Pancreas (tissue), 10 donors: ENCODE measurements around the gene C8G. TPM values are rescaled to one million over a fixed set of nuclear protein-coding genes. Genes with fewer than 3 reads are reported as not detected.
A peak's percentile ranks its signal among the peaks of the same experiment; 100 is the strongest.

Source experiments
- ATAC-seq, 4 donors: fragments of 200-7000 bp; cut with Tn5 transposase; one replicate each; pipeline versions ENCODE4 v1.8.0 to v1.9.1; 2020; ENCODE audit warnings: mild to moderate bottlenecking in 4 of 4, moderate library complexity in 4 of 4
- DNase-seq, 6 donors: peaks; one replicate each; pipeline ENCODE4 v3.0.0-alpha.2; 2020
- FAIRE-seq: peaks from 2 replicates; lab custom pipeline; 2012; peaks lifted over from hg19 to GRCh38; lab: Jason Lieb, UNC
- H3K27ac ChIP-seq, 4 donors: fragments of 200-600 bp; sonication (generic); 1 replicate in 3 of 4; 2 replicates in 1 of 4; pipeline versions ENCODE4 v1.5.0 to v1.8.0; 2020
- H3K27me3 ChIP-seq, 4 donors: fragments of 200-600 bp; one replicate each; pipeline ENCODE4 v1.8.0; 2021
- H3K36me3 ChIP-seq, 3 donors: fragments of 200-600 bp; sonication (generic) in 1 of 3; one replicate each; pipeline versions ENCODE4 v1.5.0 to v1.8.0; 2020 to 2021
- H3K4me1 ChIP-seq, 3 donors: fragments of 200-600 bp; one replicate each; pipeline ENCODE4 v1.8.0; 2021
- H3K4me3 ChIP-seq, 4 donors: fragments of 200-600 bp; sonication (generic) in 2 of 4; one replicate each; pipeline versions ENCODE4 v1.5.0 to v1.8.0; 2020 to 2021
- H3K9me3 ChIP-seq, 4 donors: fragments of 200-600 bp; one replicate each; pipeline ENCODE4 v1.8.0; 2021
- WGBS, 2 donors: extraction: QIAGEN DNeasy Blood & Tissue Kit; methylation state at CpG; one replicate each; pipeline ENCODE4 v1.1.7; 2013; 5-methylcytosine and 5-hydroxymethylcytosine counted together
- intact Hi-C, 3 donors: fragments of 100-400 bp; cut with DNase I; formaldehyde crosslinking; loops; one replicate each; pipeline versions ENCODE4 v1.11.1 to v1.14.2; 2022
- polyA plus RNA-seq, 2 donors: library from polyadenylated mRNA; stranded (reverse); fragments of 200-250 nt; gene quantifications; one replicate each; pipeline ENCODE4 v1.2.3, GENCODE V29; 2013
- total RNA-seq, 6 donors: library from RNA; stranded (reverse); fragmentation: NEBNext Ultra II Directional in 4 of 6; extraction: Animal tissue kit (Norgen Biotek cat#: 25700) in 4 of 6; gene quantifications; one replicate each; pipeline versions ENCODE4 v1.2.1 to v1.2.4, GENCODE V29; 2021 to 2023
- TF ChIP-seq, protein P1 (sequence below), 4 donors: fragments of 200-600 bp; sonication (generic) in 3 of 4; IDR thresholded peaks; one replicate each; pipeline versions ENCODE4 v1.5.0 to v1.8.0; 2021; ENCODE audit warnings: antibody characterized with exemption in 4 of 4
- donor health status: healthy with polysubstance abuse.
- donor health status: DM: no; HTN: no; CAD: no; lungs with moderate emphysema.
- donor health status: DM: no; HTN: no; CAD: no.
- donor health status: control.
- donor health status: control.
- donor health status: Bipolar disorder and iron deficiency.
- donor health status: DM: yes; HTN: yes; CAD: no.
- donor health status: DM: no; HTN: no; CAD: no.
- donor health status: DM: no; HTN: no; CAD: no.
- donor health status: DM: yes; HTN: yes; CAD: no.

Gene C8G
- total and polyA plus RNA-seq, 8 donors = 0.24 to 5.0 (median 0.84) TPM; not detected in 1

DNA sequence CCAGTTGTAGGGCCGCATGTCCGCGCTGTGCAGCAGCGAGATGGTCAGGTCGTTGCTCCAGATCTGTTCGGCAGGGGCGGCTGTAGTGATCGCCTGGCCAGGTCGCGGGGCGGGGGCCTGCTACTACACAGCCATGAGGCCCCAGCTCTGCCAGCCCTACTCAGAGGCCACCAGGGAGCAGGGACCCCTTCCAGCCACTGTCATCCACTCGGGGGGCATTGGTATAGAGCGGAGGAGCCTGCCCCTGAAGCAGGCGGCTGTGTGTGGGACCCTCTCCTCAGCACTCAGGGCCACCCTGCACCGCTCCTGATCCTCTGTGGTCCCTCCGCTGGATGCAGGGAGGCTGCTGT, 2.2 kb upstream of the C8G start:
- FAIRE-seq = no peak
- DNase-seq = peak in 3 of 6 donors; percentile 49 to 78 (median 57)
- peak overlapping the region in 1 of 4 donors; percentile 87 for H3K4me3 ChIP-seq
- WGBS, 2 donors = 90 to 93% methylated on average over 15 to 16 of the region's 16 CpGs
- H3K27ac ChIP-seq = no peak overlapping the region
- ATAC-seq = no peak
- H3K27me3 ChIP-seq = no peaks in the 10 kb centered on the region
- intact Hi-C loops = loop anchor here in 1 of 3 donors (10.0 kb wide), 2 partner anchors 98 to 148 kb away; partner anchors contain the start of genes AJM1, CCDC183, PHPT1 and TMEM141
- peaks cover 7 to 31% (median 25%) of the 10 kb centered on the region in 3 donors for H3K36me3 ChIP-seq
- TF ChIP-seq, protein P1, sequence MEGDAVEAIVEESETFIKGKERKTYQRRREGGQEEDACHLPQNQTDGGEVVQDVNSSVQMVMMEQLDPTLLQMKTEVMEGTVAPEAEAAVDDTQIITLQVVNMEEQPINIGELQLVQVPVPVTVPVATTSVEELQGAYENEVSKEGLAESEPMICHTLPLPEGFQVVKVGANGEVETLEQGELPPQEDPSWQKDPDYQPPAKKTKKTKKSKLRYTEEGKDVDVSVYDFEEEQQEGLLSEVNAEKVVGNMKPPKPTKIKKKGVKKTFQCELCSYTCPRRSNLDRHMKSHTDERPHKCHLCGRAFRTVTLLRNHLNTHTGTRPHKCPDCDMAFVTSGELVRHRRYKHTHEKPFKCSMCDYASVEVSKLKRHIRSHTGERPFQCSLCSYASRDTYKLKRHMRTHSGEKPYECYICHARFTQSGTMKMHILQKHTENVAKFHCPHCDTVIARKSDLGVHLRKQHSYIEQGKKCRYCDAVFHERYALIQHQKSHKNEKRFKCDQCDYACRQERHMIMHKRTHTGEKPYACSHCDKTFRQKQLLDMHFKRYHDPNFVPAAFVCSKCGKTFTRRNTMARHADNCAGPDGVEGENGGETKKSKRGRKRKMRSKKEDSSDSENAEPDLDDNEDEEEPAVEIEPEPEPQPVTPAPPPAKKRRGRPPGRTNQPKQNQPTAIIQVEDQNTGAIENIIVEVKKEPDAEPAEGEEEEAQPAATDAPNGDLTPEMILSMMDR (IDR thresholded peaks at IDR 0.05) = no peak
- H3K4me1 ChIP-seq = no peaks in the 10 kb centered on the region
- H3K9me3 ChIP-seq = no peaks in the 10 kb centered on the region

DNA sequence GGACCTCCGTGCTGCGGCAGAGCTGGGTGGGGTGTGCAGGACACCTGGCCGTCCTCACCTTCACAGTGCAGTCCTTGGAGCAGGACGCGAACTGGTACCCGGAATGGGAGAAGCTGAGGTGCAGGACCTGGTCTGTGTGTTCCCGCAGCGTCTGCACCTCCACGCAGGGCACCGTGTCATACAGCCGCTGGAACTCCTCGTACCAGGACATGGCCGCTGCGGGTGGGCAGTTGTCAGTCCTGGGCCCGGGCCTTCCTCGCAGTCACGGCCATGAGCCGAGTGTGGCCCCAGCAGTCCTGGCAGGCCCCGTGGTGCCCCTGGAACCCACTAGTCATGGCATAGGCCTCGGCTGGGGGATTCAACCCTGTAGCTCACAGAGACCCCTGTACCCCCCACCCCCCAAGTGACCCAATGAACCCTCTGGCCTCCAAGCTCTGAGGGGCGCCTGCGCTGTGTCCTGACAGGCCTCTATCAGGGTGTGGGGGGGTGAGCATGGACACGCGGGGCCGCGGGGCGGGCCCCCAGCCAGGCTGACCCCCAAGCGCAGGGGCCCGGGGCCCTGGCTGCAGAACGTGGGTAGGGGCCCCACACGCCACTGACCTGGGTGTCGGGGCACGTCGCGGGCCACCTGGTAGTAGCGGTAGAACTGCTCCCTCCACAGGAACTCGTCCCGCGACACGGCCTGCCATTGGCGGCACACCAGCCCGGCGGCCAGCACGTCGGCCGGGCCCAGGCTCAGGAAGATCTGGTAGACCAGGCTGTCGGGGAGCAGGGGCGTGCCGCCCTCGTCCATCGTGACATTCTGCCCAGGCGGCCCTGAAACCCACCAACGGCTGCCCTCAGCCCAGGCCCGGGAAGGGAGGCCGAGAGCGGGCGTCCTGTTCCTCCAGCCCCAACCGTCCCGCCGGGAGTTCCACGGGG, 1.5 kb upstream of the C8G start:
- TF ChIP-seq, protein P1 (IDR thresholded peaks at IDR 0.05) = no peak
- Histone ChIP-seq H3K27me3 (no peaks in the 10 kb centered on the region), H3K27ac (peak overlapping the region; percentile 35 to 75 (median 69)), H3K4me3 (peak overlapping the region; percentile 85 to 92 (median 88)), H3K4me1 (peaks cover 0 to 3% (median 0%) of the 10 kb centered on the region in 3 donors), H3K9me3 (no peaks in the 10 kb centered on the region), H3K36me3 (peaks cover 7 to 31% (median 25%) of the 10 kb centered on the region in 3 donors)
- FAIRE-seq (no peak), DNase-seq (peak; percentile 44 to 92 (median 68)), ATAC-seq (peak; percentile 1 to 24 (median 5))
- WGBS, 2 donors = 13 to 16% methylated on average over 49 to 61 of the region's 61 CpGs
- intact Hi-C loops = loop anchor here in 1 of 3 donors (10.0 kb wide), 2 partner anchors 99 to 149 kb away; partner anchors contain the start of genes AJM1, CCDC183, PHPT1 and TMEM141

DNA sequence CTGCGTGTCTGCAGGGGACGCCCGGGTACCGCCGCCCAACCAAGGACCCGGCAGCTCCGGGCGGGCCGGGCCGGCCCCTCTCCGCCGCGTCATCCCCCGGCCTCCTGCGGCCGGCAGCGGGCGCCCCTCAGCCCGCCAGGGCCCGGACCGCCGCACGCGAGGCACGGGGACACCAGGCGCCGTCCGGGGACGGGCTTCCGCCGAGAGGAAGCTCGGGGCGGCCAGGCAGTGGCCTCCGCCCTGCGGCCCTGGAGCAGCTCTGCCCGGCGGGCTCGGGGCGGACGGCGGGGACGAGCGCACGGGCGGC, 878 bp upstream of the C8G start:
- Histone ChIP-seq H3K36me3 (peaks cover 7 to 31% (median 25%) of the 10 kb centered on the region in 3 donors), H3K27ac (peak overlapping the region; percentile 35 to 75 (median 69)), H3K27me3 (no peaks in the 10 kb centered on the region), H3K4me1 (peaks cover 0 to 8% (median 0%) of the 10 kb centered on the region in 3 donors), H3K9me3 (no peaks in the 10 kb centered on the region), H3K4me3 (peak overlapping the region; percentile 85 to 92 (median 88))
- ATAC-seq (peak; percentile 15 to 52 (median 28)), DNase-seq (peak in 1 of 6 donors; percentile 87), FAIRE-seq (no peak)
- intact Hi-C loops = loop anchor here in 1 of 3 donors (10.0 kb wide), 2 partner anchors 99 to 149 kb away; partner anchors contain the start of genes AJM1, CCDC183, PHPT1 and TMEM141
- TF ChIP-seq, protein P1 (IDR thresholded peaks at IDR 0.05) = no peak
- 0% methylated on average over 34 to 45 of the region's 45 CpGs for WGBS, 2 donors

DNA sequence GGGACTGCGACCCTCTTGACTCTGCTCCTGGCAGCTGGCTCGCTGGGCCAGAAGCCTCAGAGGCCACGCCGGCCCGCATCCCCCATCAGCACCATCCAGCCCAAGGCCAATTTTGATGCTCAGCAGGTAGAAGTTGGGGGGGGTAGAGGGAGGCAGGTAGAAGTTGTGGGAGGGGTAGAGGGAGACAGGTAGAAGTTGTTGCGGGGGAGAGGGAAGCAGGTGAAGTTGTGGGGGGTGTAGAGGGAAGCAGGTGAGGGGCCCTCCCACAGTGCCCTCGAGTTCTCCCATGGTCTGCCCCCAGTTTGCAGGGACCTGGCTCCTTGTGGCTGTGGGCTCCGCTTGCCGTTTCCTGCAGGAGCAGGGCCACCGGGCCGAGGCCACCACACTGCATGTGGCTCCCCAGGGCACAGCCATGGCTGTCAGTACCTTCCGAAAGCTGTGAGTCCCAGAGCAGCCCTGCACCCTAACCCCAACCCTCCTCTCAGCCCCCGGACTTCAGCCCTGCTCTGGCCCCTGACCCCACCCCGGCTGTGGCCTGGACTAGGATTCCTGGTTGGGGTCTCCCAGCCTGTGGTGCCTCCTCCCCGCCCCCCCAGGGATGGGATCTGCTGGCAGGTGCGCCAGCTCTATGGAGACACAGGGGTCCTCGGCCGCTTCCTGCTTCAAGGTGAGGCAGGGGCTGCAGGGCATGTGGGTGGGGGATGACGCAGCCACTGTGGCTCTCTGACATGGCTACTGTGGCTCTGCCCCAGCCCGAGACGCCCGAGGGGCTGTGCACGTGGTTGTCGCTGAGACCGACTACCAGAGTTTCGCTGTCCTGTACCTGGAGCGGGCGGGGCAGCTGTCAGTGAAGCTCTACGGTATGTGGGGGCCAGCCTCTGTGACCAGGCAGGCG, 537 bp downstream of the C8G start:
- intact Hi-C loops = loop anchor here in 1 of 3 donors (5.0 to 10.0 kb wide), 3 partner anchors 92 to 151 kb away; partner anchors contain the start of genes AJM1, CCDC183, PHPT1 and TMEM141
- no peak for ATAC-seq
- no peaks in the 10 kb centered on the region for H3K27me3 ChIP-seq
- TF ChIP-seq, protein P1 (IDR thresholded peaks at IDR 0.05) = no peak
- H3K4me1 ChIP-seq = peaks cover 0 to 14% (median 0%) of the 10 kb centered on the region in 3 donors
- H3K27ac ChIP-seq = no peak overlapping the region
- no peak overlapping the region for H3K4me3 ChIP-seq
- WGBS, 2 donors = 88 to 89% methylated on average over 28 to 30 of the region's 30 CpGs
- FAIRE-seq = no peak
- H3K9me3 ChIP-seq = no peaks in the 10 kb centered on the region
- H3K36me3 ChIP-seq = peaks cover 7 to 22% (median 21%) of the 10 kb centered on the region in 3 donors
- peak in 4 of 6 donors; percentile 37 to 85 (median 57) for DNase-seq
